ENCODE measurements around the gene HOXD9.

- TF ChIP-seq, protein P1, sequence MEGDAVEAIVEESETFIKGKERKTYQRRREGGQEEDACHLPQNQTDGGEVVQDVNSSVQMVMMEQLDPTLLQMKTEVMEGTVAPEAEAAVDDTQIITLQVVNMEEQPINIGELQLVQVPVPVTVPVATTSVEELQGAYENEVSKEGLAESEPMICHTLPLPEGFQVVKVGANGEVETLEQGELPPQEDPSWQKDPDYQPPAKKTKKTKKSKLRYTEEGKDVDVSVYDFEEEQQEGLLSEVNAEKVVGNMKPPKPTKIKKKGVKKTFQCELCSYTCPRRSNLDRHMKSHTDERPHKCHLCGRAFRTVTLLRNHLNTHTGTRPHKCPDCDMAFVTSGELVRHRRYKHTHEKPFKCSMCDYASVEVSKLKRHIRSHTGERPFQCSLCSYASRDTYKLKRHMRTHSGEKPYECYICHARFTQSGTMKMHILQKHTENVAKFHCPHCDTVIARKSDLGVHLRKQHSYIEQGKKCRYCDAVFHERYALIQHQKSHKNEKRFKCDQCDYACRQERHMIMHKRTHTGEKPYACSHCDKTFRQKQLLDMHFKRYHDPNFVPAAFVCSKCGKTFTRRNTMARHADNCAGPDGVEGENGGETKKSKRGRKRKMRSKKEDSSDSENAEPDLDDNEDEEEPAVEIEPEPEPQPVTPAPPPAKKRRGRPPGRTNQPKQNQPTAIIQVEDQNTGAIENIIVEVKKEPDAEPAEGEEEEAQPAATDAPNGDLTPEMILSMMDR (IDR thresholded peaks at IDR 0.05; ENCODE audit: insufficient read depth, low read length), result no peak
- TF ChIP-seq POLR2AphosphoS5 (IDR thresholded peaks at IDR 0.05; ENCODE audit: low read depth), result no peak
- no peak for TF ChIP-seq GABPA (IDR thresholded peaks at IDR 0.05; ENCODE audit: low read depth)
Measured at GRCh38 chr2:176167398-176167797, 44.9 kb downstream of the HOXD9 start.

Measured in HL-60 (cell line).